GM23338 (cell line): ENCODE data around the gene WFDC10A. TPM values are rescaled to one million over a fixed set of nuclear protein-coding genes. Genes with fewer than 3 reads are reported as not detected.

Source experiments
- polyA plus RNA-seq: library from polyadenylated mRNA; unstranded; fragments of >200 nt; fragmentation: Nextera tagmentation; extraction: Ambion mirVana; gene quantifications from 2 replicates; pipeline ENCODE4 v1.2.1, GENCODE V29; 2016
- total RNA-seq: library from RNA; depleted of rRNA; stranded (reverse); fragments of >200 nt; shearing (Covaris generic); gene quantifications from 2 replicates; pipeline ENCODE4 v1.2.3, GENCODE V29; 2014; rRNA removed

WFDC10A gene
- total and polyA plus RNA-seq, 2 experiments from 2014 or later = not detected

Other genes starting within 250 kb of the WFDC10A start
- 25.8 and 28.0 TPM in 2 replicates for gene DBNDD2, start 221.4 kb upstream of the WFDC10A start, total RNA-seq
- gene DBNDD2, start 221.4 kb upstream of the WFDC10A start, polyA plus RNA-seq = 62.5 and 64.4 TPM in 2 replicates
- 55.5 and 63.1 TPM in 2 replicates for gene PIGT, start 213.6 kb upstream of the WFDC10A start, total RNA-seq
- 48.2 and 48.4 TPM in 2 replicates for gene PIGT, start 213.6 kb upstream of the WFDC10A start, polyA plus RNA-seq
- 27.2 and 28.0 TPM in 2 replicates for gene WFDC2, start 160.0 kb upstream of the WFDC10A start, total RNA-seq
- 155 and 161 TPM in 2 replicates for gene WFDC2, start 160.0 kb upstream of the WFDC10A start, polyA plus RNA-seq
- gene SPINT3, start 114.1 kb upstream of the WFDC10A start, total RNA-seq = not detected in 2 replicates
- gene SPINT3, start 114.1 kb upstream of the WFDC10A start, polyA plus RNA-seq = not detected in 2 replicates
- not detected in 2 replicates for gene WFDC6, start 90.3 kb upstream of the WFDC10A start, total RNA-seq
- not detected in 2 replicates for gene WFDC6, start 90.3 kb upstream of the WFDC10A start, polyA plus RNA-seq
- gene EPPIN, start 82.3 kb upstream of the WFDC10A start, total RNA-seq = 0.04 TPM in 1 of 2 replicates, not detected in the other
- 0.23 and 0.78 TPM in 2 replicates for gene EPPIN, start 82.3 kb upstream of the WFDC10A start, polyA plus RNA-seq
- not detected in 2 replicates for gene WFDC8, start 50.5 kb upstream of the WFDC10A start, total RNA-seq
- gene WFDC8, start 50.5 kb upstream of the WFDC10A start, polyA plus RNA-seq = 0.23 TPM in 1 of 2 replicates, not detected in the other
- gene WFDC9, start 1.5 kb downstream of the WFDC10A start, total RNA-seq = not detected in 2 replicates
- not detected in 2 replicates for gene WFDC9, start 1.5 kb downstream of the WFDC10A start, polyA plus RNA-seq
- not detected in 2 replicates for gene WFDC11, start 40.5 kb downstream of the WFDC10A start, total RNA-seq
- gene WFDC11, start 40.5 kb downstream of the WFDC10A start, polyA plus RNA-seq = 0.87 TPM in 1 of 2 replicates, not detected in the other
- gene WFDC13, start 72.3 kb downstream of the WFDC10A start, total RNA-seq = not detected in 2 replicates
- not detected in 2 replicates for gene WFDC13, start 72.3 kb downstream of the WFDC10A start, polyA plus RNA-seq
- gene WFDC10B, start 75.3 kb downstream of the WFDC10A start, total RNA-seq = not detected in 2 replicates
- gene WFDC10B, start 75.3 kb downstream of the WFDC10A start, polyA plus RNA-seq = 0.50 and 1.0 TPM in 2 replicates
- not detected in 2 replicates for gene SPINT4, start 92.6 kb downstream of the WFDC10A start, total RNA-seq
- not detected in 2 replicates for gene SPINT4, start 92.6 kb downstream of the WFDC10A start, polyA plus RNA-seq
- 0.73 TPM in 1 of 2 replicates, not detected in the other for gene WFDC3, start 162.1 kb downstream of the WFDC10A start, total RNA-seq
- 0.36 TPM in 1 of 2 replicates, not detected in the other for gene WFDC3, start 162.1 kb downstream of the WFDC10A start, polyA plus RNA-seq
- gene DNTTIP1, start 162.2 kb downstream of the WFDC10A start, total RNA-seq = 21.4 and 31.6 TPM in 2 replicates
- gene DNTTIP1, start 162.2 kb downstream of the WFDC10A start, polyA plus RNA-seq = 50.3 TPM in 2 replicates
- gene UBE2C, start 182.9 kb downstream of the WFDC10A start, total RNA-seq = 198 and 247 TPM in 2 replicates
- 698 and 742 TPM in 2 replicates for gene UBE2C, start 182.9 kb downstream of the WFDC10A start, polyA plus RNA-seq
- gene TNNC2, start 197.6 kb downstream of the WFDC10A start, total RNA-seq = 0.59 TPM in 1 of 2 replicates, not detected in the other
- 32.5 and 33.3 TPM in 2 replicates for gene TNNC2, start 197.6 kb downstream of the WFDC10A start, polyA plus RNA-seq
- 26.7 and 31.5 TPM in 2 replicates for gene SNX21, start 204.1 kb downstream of the WFDC10A start, total RNA-seq
- 13.3 and 15.5 TPM in 2 replicates for gene SNX21, start 204.1 kb downstream of the WFDC10A start, polyA plus RNA-seq
- 55.6 and 75.2 TPM in 2 replicates for gene ACOT8, start 227.7 kb downstream of the WFDC10A start, total RNA-seq
- 42.0 and 43.1 TPM in 2 replicates for gene ACOT8, start 227.7 kb downstream of the WFDC10A start, polyA plus RNA-seq
- 7.5 and 8.2 TPM in 2 replicates for gene ZSWIM3, start 227.9 kb downstream of the WFDC10A start, total RNA-seq
- 2.0 and 3.0 TPM in 2 replicates for gene ZSWIM3, start 227.9 kb downstream of the WFDC10A start, polyA plus RNA-seq